GM12891 (cell line): ENCODE results near the gene SH2D4B.

Experiments used
- DNase-seq: peaks from one replicate; pipeline ENCODE4 v3.0.0; 2011; ENCODE audit warnings: low spot score; ENCODE audit not compliant: insufficient read length
- FAIRE-seq: peaks from 2 replicates; lab custom pipeline; 2011; peaks lifted over from hg19 to GRCh38; lab: Jason Lieb, UNC
- PAX5 ChIP-seq: IDR thresholded peaks from 2 replicates; pipeline ENCODE4 v1.6.1; 2011; ENCODE audit warnings: low read length, moderate library complexity, mild to moderate bottlenecking; ENCODE audit not compliant: insufficient read depth, severe bottlenecking
- POLR2A ChIP-seq: IDR thresholded peaks from 2 replicates; pipeline ENCODE4 v1.6.1; 2011; ENCODE audit warnings: low read depth, low read length, control low read depth
- POLR2AphosphoS5 ChIP-seq: IDR thresholded peaks from 2 replicates; pipeline ENCODE4 v1.6.1; 2011; ENCODE audit warnings: low read depth, low read length, control low read depth
- POU2F2 ChIP-seq: IDR thresholded peaks from 2 replicates; pipeline ENCODE4 v1.6.1; 2011; ENCODE audit warnings: low read depth, mild to moderate bottlenecking, control low read depth, low read length, moderate library complexity
- SPI1 ChIP-seq: IDR thresholded peaks from 2 replicates; pipeline ENCODE4 v1.6.1; 2011; ENCODE audit warnings: low read depth, low read length, control low read depth
- TAF1 ChIP-seq: IDR thresholded peaks from 2 replicates; pipeline ENCODE4 v1.6.1; 2011; ENCODE audit warnings: low read depth, low read length, control low read depth

Gene SH2D4B

GRCh38 chr10:80497187-80498077, 40.3 kb upstream of the SH2D4B start:
- TF ChIP-seq PAX5 (no peak), TAF1 (no peak), POLR2A (no peak)
- DNase-seq (no peak), FAIRE-seq (no peak)

GRCh38 chr10:80498078-80498832, 39.4 kb upstream of the SH2D4B start:
- DNase-seq (no peak), FAIRE-seq (no peak)
- TF ChIP-seq POU2F2 (no peak), POLR2A (no peak), PAX5 (no peak), POLR2AphosphoS5 (no peak), TAF1 (no peak), SPI1 (no peak)

- TF ChIP-seq POU2F2 (no peak), PAX5 (no peak), POLR2AphosphoS5 (no peak), POLR2A (no peak), TAF1 (no peak), SPI1 (peak; percentile 27; the same call in 1 of the 2 replicates)
- DNase-seq: no peak
- FAIRE-seq: no peak
Measured at GRCh38 chr10:80498833-80499741, 38.6 kb upstream of the SH2D4B start.

- FAIRE-seq (no peak), DNase-seq (no peak)
- no peak for TF ChIP-seq TAF1
- TF ChIP-seq POU2F2: 0 out of 2 replicates have a peak, but pooled peaks have one; percentile 23
- no peak for TF ChIP-seq SPI1
- TF ChIP-seq POLR2AphosphoS5: no peak
- no peak for TF ChIP-seq PAX5
- no peak for TF ChIP-seq POLR2A
Measured at GRCh38 chr10:80500572-80501380, 36.9 kb upstream of the SH2D4B start.

- no peak for FAIRE-seq
- no peak for DNase-seq
- TF ChIP-seq POLR2A: no peak
- no peak for TF ChIP-seq SPI1
- TF ChIP-seq TAF1: no peak
- no peak for TF ChIP-seq POLR2AphosphoS5
Measured at GRCh38 chr10:80501381-80501912, 36.3 kb upstream of the SH2D4B start.

GRCh38 chr10:80501913-80502521, 35.7 kb upstream of the SH2D4B start:
- DNase-seq (no peak), FAIRE-seq (no peak)
- TF ChIP-seq TAF1 (no peak), POLR2A (no peak), POU2F2 (no peak), PAX5 (no peak), SPI1 (no peak), POLR2AphosphoS5 (no peak)

GRCh38 chr10:80502621-80503583, 34.8 kb upstream of the SH2D4B start:
- DNase-seq: no peak
- no peak for TF ChIP-seq POLR2AphosphoS5
- no peak for TF ChIP-seq SPI1
- no peak for TF ChIP-seq POLR2A
- no peak for TF ChIP-seq POU2F2
- no peak for TF ChIP-seq PAX5
- no peak for TF ChIP-seq TAF1
- no peak for FAIRE-seq
